GM12865 (cell line): ENCODE results near the gene HERC6.
"Not testable (repeated sequence)": the region's sequence is repeated elsewhere in the genome, so short reads cannot be mapped to it uniquely, and the experiment has no call there.

Experiments used
- DNase-seq: peaks from one replicate; pipeline ENCODE4 v3.0.0; 2010; ENCODE audit warnings: low read depth
- H3K4me3 ChIP-seq: 2 replicates; pipeline ENCODE4 v1.5.1; 2011; ENCODE audit warnings: mild to moderate bottlenecking, low read depth, low read length, control low read depth
- CTCF ChIP-seq: IDR thresholded peaks from 2 replicates; pipeline ENCODE4 v1.5.1; 2011; ENCODE audit warnings: low read length, control low read depth, low read depth, inconsistent platforms; ENCODE audit not compliant: insufficient read depth; ENCODE audit errors: missing control alignments

The HERC6 gene

GRCh38 chr4:88378691-88379559 is at the start of gene HERC6:
HERC6 (plus strand) TSS chr4:88378852; CDS start chr4:88378922, 70 bp downstream.
- DNase-seq = peak; percentile 95
- peak within 1 kb of the TSS; percentile 69 for H3K4me3 ChIP-seq
- TF ChIP-seq CTCF = peak; percentile 72

GRCh38 chr4:88333741-88334405 is 44.8 kb upstream of the HERC6 start:
- H3K4me3 ChIP-seq = no peak overlapping the region
- DNase-seq = no peak
- TF ChIP-seq CTCF = no peak

GRCh38 chr4:88335092-88335665 is 43.5 kb upstream of the HERC6 start:
- no peak overlapping the region for H3K4me3 ChIP-seq
- DNase-seq = no peak
- TF ChIP-seq CTCF = no peak

GRCh38 chr4:88341227-88342192 is 37.1 kb upstream of the HERC6 start:
- TF ChIP-seq CTCF = no peak
- H3K4me3 ChIP-seq = no peak overlapping the region
- DNase-seq = peak; percentile 10

GRCh38 chr4:88346902-88347301 is 31.8 kb upstream of the HERC6 start:
- not testable (repeated sequence) for DNase-seq, H3K4me3 ChIP-seq

- H3K4me3 ChIP-seq, DNase-seq: not testable (repeated sequence)
These were observed 29.9 kb upstream of the HERC6 start for GRCh38 chr4:88348761-88349160.

DNA sequence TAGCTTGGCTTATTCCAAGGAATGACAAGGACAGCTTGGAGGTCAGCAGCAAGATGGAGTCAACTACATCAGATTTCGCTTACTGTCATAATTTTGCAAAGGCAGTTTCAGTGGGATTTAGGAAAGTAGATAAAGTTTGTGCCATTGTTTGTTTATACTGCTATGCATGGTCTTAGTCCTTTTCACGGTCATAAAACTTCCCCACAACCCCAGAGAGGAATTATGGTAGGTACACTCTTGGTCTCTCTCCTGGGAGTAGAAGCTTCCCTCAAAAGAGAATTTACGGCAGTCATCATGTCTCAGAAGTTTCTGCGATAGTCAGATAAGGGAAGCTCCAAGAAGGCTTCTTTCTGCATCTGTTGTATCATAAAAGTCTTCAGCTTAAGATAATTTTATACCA is 27.9 kb upstream of the HERC6 start:
- no peak overlapping the region for H3K4me3 ChIP-seq
- no peak for DNase-seq
- no peak for TF ChIP-seq CTCF
